GM12865 (cell line): ENCODE data around the gene MT1E.
"Not testable (repeated sequence)": the region's sequence is repeated elsewhere in the genome, so short reads cannot be mapped to it uniquely, and the experiment has no call there.

Experiments
- DNase-seq: peaks from one replicate; pipeline ENCODE4 v3.0.0; 2010; ENCODE audit warnings: low read depth
- H3K4me3 ChIP-seq: 2 replicates; pipeline ENCODE4 v1.5.1; 2011; ENCODE audit warnings: mild to moderate bottlenecking, low read depth, low read length, control low read depth
- CTCF ChIP-seq: IDR thresholded peaks from 2 replicates; pipeline ENCODE4 v1.5.1; 2011; ENCODE audit warnings: low read length, control low read depth, low read depth, inconsistent platforms; ENCODE audit not compliant: insufficient read depth; ENCODE audit errors: missing control alignments

Gene MT1E

GRCh38 chr16:56625140-56625942 is at the start of gene MT1E:
Gene MT1E (plus strand): TSS chr16:56625781. CDS start chr16:56625852, 71 bp downstream.
- no peak for TF ChIP-seq CTCF
- no peak within 1 kb of the TSS for H3K4me3 ChIP-seq
- peak; percentile 41 for DNase-seq

GRCh38 chr16:56576585-56577299 is 48.8 kb upstream of the MT1E start:
- peak; percentile 94 for TF ChIP-seq CTCF
- no peak overlapping the region for H3K4me3 ChIP-seq
- peak; percentile 86 for DNase-seq

GRCh38 chr16:56577300-56577625 is 48.3 kb upstream of the MT1E start:
- no peak overlapping the region for H3K4me3 ChIP-seq
- no peak for TF ChIP-seq CTCF
- DNase-seq: no peak

- TF ChIP-seq CTCF: no peak
- no peak for DNase-seq
- H3K4me3 ChIP-seq: no peak overlapping the region
Measured at GRCh38 chr16:56580391-56581048, 45.1 kb upstream of the MT1E start.

- DNase-seq, H3K4me3 ChIP-seq: not testable (repeated sequence)
Measured at GRCh38 chr16:56582911-56583310, 42.7 kb upstream of the MT1E start.

- TF ChIP-seq CTCF: no peak
- H3K4me3 ChIP-seq: no peak overlapping the region
- no peak for DNase-seq
Measured at GRCh38 chr16:56583351-56584168, 42.0 kb upstream of the MT1E start.
